GM23248 (cell line): ENCODE results near the gene CIAO3.

Source experiments
- EZH2 ChIP-seq: fragments of 200-600 bp; sonication (generic); IDR thresholded peaks from 2 replicates; pipeline ENCODE4 v1.6.1; 2018; ENCODE audit warnings: antibody characterized with exemption, mild to moderate bottlenecking; ENCODE audit not compliant: insufficient read depth, poor library complexity, severe bottlenecking
- EZH2phosphoT487 ChIP-seq: fragments of 200-600 bp; sonication (generic); IDR thresholded peaks from 2 replicates; pipeline ENCODE4 v1.6.1; 2018; ENCODE audit warnings: antibody characterized with exemption, moderate library complexity, mild to moderate bottlenecking, low read depth; ENCODE audit not compliant: insufficient read depth

- TF ChIP-seq EZH2 (no peak), EZH2phosphoT487 (no peak)
These were observed 30.2 kb downstream of the CIAO3 start for GRCh38 chr16:710500-711075.
